ENCODE measurements around the gene FGFBP1. TPM values are rescaled to one million over a fixed set of nuclear protein-coding genes. Genes with fewer than 3 reads are reported as not detected.
A peak's percentile ranks its signal among the peaks of the same experiment; 100 is the strongest.

Gene FGFBP1
- total RNA-seq, 1 experiment from 2014 or later, result 13.8 TPM

DNA sequence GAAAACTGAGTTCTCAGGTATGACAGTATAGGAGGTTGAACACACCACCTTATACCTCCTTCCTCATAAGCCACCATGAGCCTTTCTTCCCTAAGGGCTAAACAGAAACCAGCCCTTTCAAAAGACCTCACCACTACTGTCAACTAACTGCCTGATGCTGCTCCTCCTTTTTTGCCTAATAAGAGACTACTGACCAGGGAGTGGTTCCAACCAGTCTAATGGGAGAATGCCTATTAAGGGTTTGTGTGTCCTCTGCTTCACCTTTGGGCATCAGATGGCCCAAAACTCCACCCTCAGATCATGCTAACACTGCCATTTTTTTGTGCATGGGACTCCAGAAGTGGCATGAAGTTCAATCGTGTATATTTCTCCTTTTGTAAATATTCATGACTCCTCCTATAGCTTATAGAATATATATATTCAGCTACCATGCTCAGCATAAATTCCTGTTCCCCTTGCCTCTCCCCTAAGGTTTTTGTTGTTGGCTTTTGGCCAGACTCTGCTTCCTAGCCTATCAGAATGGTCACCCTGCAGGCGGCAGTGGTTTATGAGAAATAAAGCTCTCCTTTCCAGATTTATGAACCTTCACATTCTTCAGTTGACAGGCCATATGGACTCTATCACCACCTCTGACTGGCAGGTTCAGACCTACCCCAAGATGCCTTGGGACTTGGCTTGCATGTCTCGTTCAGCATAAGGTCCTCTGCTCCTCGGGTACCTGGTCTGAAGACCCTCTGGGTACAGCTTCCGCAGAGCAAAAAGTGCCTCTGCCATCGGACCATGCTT is 28.2 kb downstream of the FGFBP1 start:
- POLR2A ChIA-PET, result interaction anchor here (0.6 to 1.0 kb wide), 2 partner anchors 14 to 18 kb away, joined by 3 read pairs; no protein-coding TSS in a partner anchor
- H3K4me1 Mint-ChIP-seq (ENCODE audit: insufficient read depth, unreplicated experiment), result peaks cover 33% of the 10 kb centered on the region

DNA sequence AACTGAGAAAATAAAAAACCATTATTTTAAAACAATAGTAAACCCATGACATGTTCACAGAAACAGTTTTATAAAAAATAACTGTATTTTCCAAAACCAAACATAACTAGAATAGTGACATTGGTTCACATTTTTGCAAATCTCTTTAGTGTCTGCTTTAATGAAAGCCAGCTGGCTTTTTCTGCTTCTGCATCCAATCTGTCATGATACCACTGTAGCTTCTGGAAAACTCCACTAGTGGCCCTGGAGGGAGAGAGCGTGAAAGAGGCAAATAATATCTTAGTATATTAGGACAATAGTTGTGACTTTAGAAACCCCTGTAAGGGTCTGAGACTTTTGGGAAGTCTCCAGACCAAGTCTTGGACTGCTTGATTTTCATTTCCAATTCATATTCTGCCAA is 31.1 kb downstream of the FGFBP1 start:
- ChIA-PET POLR2A (interaction anchor here (2.5 to 2.9 kb wide), 2 partner anchors 15 to 31 kb away, joined by 12 to 15 read pairs; partner anchors contain the start of gene FGFBP1), CTCF (interaction anchor here (1.3 to 6.3 kb wide), 3 partner anchors 18 to 48 kb away, joined by 5 to 27 read pairs (median 18); no protein-coding TSS in a partner anchor)
- Mint-ChIP-seq H3K27me3 (ENCODE audit: insufficient read depth, unreplicated experiment) (no peaks in the 10 kb centered on the region), H3K4me1 (ENCODE audit: insufficient read depth, unreplicated experiment) (peaks cover 13% of the 10 kb centered on the region), H3K9me3 (ENCODE audit: unreplicated experiment) (peaks cover 11% of the 10 kb centered on the region), H3K36me3 (ENCODE audit: insufficient read depth, unreplicated experiment) (no peaks in the 10 kb centered on the region), H3K27ac (ENCODE audit: low read depth, unreplicated experiment) (peak overlapping the region; percentile 33), H3K4me3 (ENCODE audit: unreplicated experiment) (no peak overlapping the region)
- intact Hi-C loops (cut with micrococcal nuclease), result no loop called here
- BruUV-seq (replicated peaks), result no TSS peak
- no peak for DNase-seq (ENCODE audit: unreplicated experiment)
- no peak for TF ChIP-seq CTCF (IDR thresholded peaks at IDR 0.05; ENCODE audit: unreplicated experiment)

More for the DNA sequence above, 28.2 kb downstream of the FGFBP1 start:
- Mint-ChIP-seq H3K9me3 (ENCODE audit: unreplicated experiment) (no peaks in the 10 kb centered on the region), H3K4me3 (ENCODE audit: unreplicated experiment) (no peak overlapping the region), H3K27ac (ENCODE audit: low read depth, unreplicated experiment) (peak overlapping the region; percentile 21), H3K36me3 (ENCODE audit: insufficient read depth, unreplicated experiment) (no peaks in the 10 kb centered on the region), H3K27me3 (ENCODE audit: insufficient read depth, unreplicated experiment) (no peaks in the 10 kb centered on the region)
- CTCF ChIA-PET, result interaction anchor here (0.6 to 1.3 kb wide), 3 partner anchors 11 to 210 kb away, joined by 3 to 4 read pairs (median 4); no protein-coding TSS in a partner anchor
- no TSS peak for BruUV-seq (replicated peaks)
- DNase-seq (ENCODE audit: unreplicated experiment), result no peak
- no peak for TF ChIP-seq CTCF (IDR thresholded peaks at IDR 0.05; ENCODE audit: unreplicated experiment)
- intact Hi-C loops (cut with micrococcal nuclease), result no loop called here

GRCh38 chr4:15906020-15906443 is 32.5 kb downstream of the FGFBP1 start:
- Mint-ChIP-seq H3K4me3 (ENCODE audit: unreplicated experiment) (peak overlapping the region; percentile 52), H3K4me1 (ENCODE audit: insufficient read depth, unreplicated experiment) (peaks cover 7% of the 10 kb centered on the region), H3K9me3 (ENCODE audit: unreplicated experiment) (peaks cover 15% of the 10 kb centered on the region), H3K27me3 (ENCODE audit: insufficient read depth, unreplicated experiment) (no peaks in the 10 kb centered on the region), H3K27ac (ENCODE audit: low read depth, unreplicated experiment) (peak overlapping the region; percentile 33), H3K36me3 (ENCODE audit: insufficient read depth, unreplicated experiment) (no peaks in the 10 kb centered on the region)
- TF ChIP-seq CTCF (IDR thresholded peaks at IDR 0.05; ENCODE audit: unreplicated experiment), result no peak
- ChIA-PET CTCF (interaction anchor here (0.7 to 6.3 kb wide), 9 partner anchors 11 to 99 kb away, joined by 3 to 27 read pairs (median 4); partner anchors contain the start of gene FGFBP1), POLR2A (interaction anchor here (0.5 to 2.9 kb wide), 15 partner anchors 8 to 904 kb away, joined by 3 to 15 read pairs (median 6); partner anchors contain the start of gene FGFBP1)
- intact Hi-C loops (cut with micrococcal nuclease), result loop anchor here (1.0 kb wide), 1 partner anchor 12 kb away; no protein-coding TSS in a partner anchor
- peak; percentile 99 for DNase-seq (ENCODE audit: unreplicated experiment)
- no TSS peak for BruUV-seq (replicated peaks)

DNA sequence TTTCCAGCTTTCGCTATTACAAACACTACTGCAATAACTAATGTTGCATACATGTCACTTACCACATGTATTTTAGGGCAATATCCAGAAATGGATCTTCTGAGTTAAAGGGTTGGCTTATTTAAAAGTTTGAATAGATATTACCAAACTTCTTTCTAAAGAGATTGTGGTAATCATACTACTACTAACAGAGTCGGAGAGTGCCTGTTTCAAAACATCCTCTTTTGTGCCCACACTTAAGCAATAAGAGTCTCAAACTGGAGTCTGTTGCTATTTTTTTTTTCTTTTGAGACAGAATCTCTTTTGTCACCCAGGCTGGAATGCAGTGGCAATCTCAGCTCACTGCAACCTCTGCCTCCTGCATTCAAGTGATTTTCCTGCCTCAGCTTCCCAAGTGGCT is 35.8 kb downstream of the FGFBP1 start:
- H3K27ac Mint-ChIP-seq (ENCODE audit: low read depth, unreplicated experiment), result no peak overlapping the region
- no peaks in the 10 kb centered on the region for H3K27me3 Mint-ChIP-seq (ENCODE audit: insufficient read depth, unreplicated experiment)
- intact Hi-C loops (cut with micrococcal nuclease), result no loop called here
- no peaks in the 10 kb centered on the region for H3K36me3 Mint-ChIP-seq (ENCODE audit: insufficient read depth, unreplicated experiment)
- H3K9me3 Mint-ChIP-seq (ENCODE audit: unreplicated experiment), result peaks cover 19% of the 10 kb centered on the region
- H3K4me3 Mint-ChIP-seq (ENCODE audit: unreplicated experiment), result no peak overlapping the region
- BruUV-seq (replicated peaks), result no TSS peak
- peaks cover 14% of the 10 kb centered on the region for H3K4me1 Mint-ChIP-seq (ENCODE audit: insufficient read depth, unreplicated experiment)
- POLR2A ChIA-PET, result interaction anchor here (1.1 kb wide), 1 partner anchor 11 kb away, joined by 3 read pairs; no protein-coding TSS in a partner anchor
- no peak for TF ChIP-seq CTCF (IDR thresholded peaks at IDR 0.05; ENCODE audit: unreplicated experiment)
- DNase-seq (ENCODE audit: unreplicated experiment), result no peak
- CTCF ChIA-PET, result interaction anchor here (0.8 to 6.3 kb wide), 2 partner anchors 20 to 53 kb away, joined by 3 to 27 read pairs; no protein-coding TSS in a partner anchor
